SK-N-SH (cell line): ENCODE data around the gene SH3BP1. TPM values are rescaled to one million over a fixed set of nuclear protein-coding genes. Genes with fewer than 3 reads are reported as not detected.

Experiments
- CTCF ChIA-PET: fragments of 300-600, 350-600 bp; formaldehyde crosslinking; extraction: SDS; loops from one replicate; lab custom pipeline; 2021; lab: Yijun Ruan, JAX
- POLR2A ChIA-PET: fragments of 350-600 bp; sonication (Branson Sonifier 250); formaldehyde crosslinking; extraction: SDS; loops from one replicate; lab custom pipeline; 2020; ENCODE audit warnings: antibody characterized with exemption, inconsistent platforms; lab: Yijun Ruan, JAX
- DNase-seq: peaks from one replicate; pipeline ENCODE4 v3.0.0; 2012
- H2AFZ ChIP-seq: fragments of 200-600 bp; sonication (generic); 2 replicates; pipeline ENCODE4 v1.8.1; 2016; ENCODE audit warnings: antibody characterized with exemption, mild to moderate bottlenecking, low read depth
- H3F3A ChIP-seq: fragments of 200-600 bp; sonication (generic); replicated peaks from 2 replicates; pipeline ENCODE3; 2016; ENCODE audit warnings: antibody characterized with exemption, mild to moderate bottlenecking; ENCODE audit not compliant: insufficient read depth
- H3K27ac ChIP-seq, 2 experiments: fragments of 200-500 bp in 1 of 2; fragments of 200-600 bp in 1 of 2; sonication (Bioruptor generic) in 1 of 2; sonication (generic), shearing (Covaris generic) in 1 of 2; 2 replicates each; pipeline versions ENCODE4 v1.5.1 to v1.6.1; 2014 to 2016; ENCODE audit warnings: low read depth in 2 of 2, inconsistent platforms in 1 of 2, low read length in 1 of 2, mild to moderate bottlenecking in 1 of 2, mixed read lengths in 1 of 2
- H3K27me3 ChIP-seq: fragments of 200-600 bp; sonication (generic), shearing (Covaris generic); 2 replicates; pipeline ENCODE4 v1.6.1; 2016; ENCODE audit warnings: mixed run types; ENCODE audit not compliant: insufficient read depth
- H3K36me3 ChIP-seq, 2 experiments: fragments of 200-500 bp in 1 of 2; fragments of 200-600 bp in 1 of 2; sonication (Bioruptor generic) in 1 of 2; sonication (generic) in 1 of 2; replicated peaks in 1 of 2; 2 replicates each; pipeline versions ENCODE3 to v1.5.1; 2014 to 2016; ENCODE audit warnings: low read length in 1 of 2, mild to moderate bottlenecking in 1 of 2; ENCODE audit not compliant: insufficient read depth in 2 of 2, control insufficient read depth in 1 of 2
- H3K4me1 ChIP-seq, 2 experiments: fragments of 200-500 bp in 1 of 2; fragments of 200-600 bp in 1 of 2; sonication (Bioruptor generic) in 1 of 2; sonication (generic), shearing (Covaris generic) in 1 of 2; 2 replicates each; pipeline versions ENCODE4 v1.5.1 to v1.6.1; 2014 to 2016; ENCODE audit warnings: low read depth in 1 of 2, low read length in 1 of 2, mixed run types in 1 of 2; ENCODE audit not compliant: insufficient read depth in 2 of 2, control insufficient read depth in 1 of 2
- H3K4me2 ChIP-seq: fragments of 200-600 bp; sonication (generic), shearing (Covaris generic); 2 replicates; pipeline ENCODE4 v1.6.1; 2017; ENCODE audit warnings: mixed run types
- H3K4me3 ChIP-seq, 2 experiments: fragments of 200-500 bp in 1 of 2; fragments of 200-600 bp in 1 of 2; sonication (Bioruptor generic) in 1 of 2; sonication (generic), shearing (Covaris generic) in 1 of 2; 2 replicates each; pipeline versions ENCODE4 v1.5.1 to v1.8.1; 2014 to 2016; ENCODE audit warnings: low read depth in 2 of 2, inconsistent platforms in 1 of 2, low read length in 1 of 2, mild to moderate bottlenecking in 1 of 2, mixed read lengths in 1 of 2, moderate library complexity in 1 of 2
- H3K79me2 ChIP-seq: fragments of 200-600 bp; sonication (generic); 2 replicates; pipeline ENCODE4 v1.8.1; 2017; ENCODE audit warnings: mild to moderate bottlenecking; ENCODE audit not compliant: insufficient read depth
- H3K9ac ChIP-seq: fragments of 200-600 bp; sonication (generic); 2 replicates; pipeline ENCODE4 v1.6.1; 2017; ENCODE audit warnings: mixed run types
- H3K9me2 ChIP-seq: fragments of 200-600 bp; sonication (generic); 2 replicates; pipeline ENCODE4 v1.6.1; 2017; ENCODE audit warnings: mixed run types
- H3K9me3 ChIP-seq: fragments of 200-600 bp; sonication (generic); 2 replicates; pipeline ENCODE4 v1.6.1; 2017; ENCODE audit warnings: mixed run types, mild to moderate bottlenecking, moderate library complexity
- H4K20me1 ChIP-seq: fragments of 200-600 bp; sonication (generic); 2 replicates; pipeline ENCODE4 v1.6.1; 2017; ENCODE audit warnings: mild to moderate bottlenecking, mixed run types; ENCODE audit not compliant: insufficient read depth
- CHD2 ChIP-seq: fragments of 150-350 bp; IDR thresholded peaks from 2 replicates; pipeline ENCODE4 v1.6.1; 2018; ENCODE audit warnings: low read length; ENCODE audit not compliant: partially characterized antibody
- ELF1 ChIP-seq: IDR thresholded peaks from 2 replicates; pipeline ENCODE4 v1.4.0; 2012
- MAX ChIP-seq: IDR thresholded peaks from 2 replicates; pipeline ENCODE4 v1.4.0; 2012; ENCODE audit warnings: low read depth
- REST ChIP-seq: IDR thresholded peaks from 2 replicates; pipeline ENCODE4 v1.6.1; 2012; ENCODE audit warnings: mild to moderate bottlenecking, low read depth, low read length, moderate library complexity
- RFX5 ChIP-seq: IDR thresholded peaks from 2 replicates; pipeline ENCODE4 v1.6.1; 2012; ENCODE audit warnings: mild to moderate bottlenecking, improper control_type of control experiment, low read length
- SMC3 ChIP-seq: IDR thresholded peaks from 2 replicates; pipeline ENCODE4 v1.6.1; 2012; ENCODE audit warnings: low read depth, low read length, improper control_type of control experiment
- TEAD4 ChIP-seq: IDR thresholded peaks from 2 replicates; pipeline ENCODE4 v1.4.0; 2012; ENCODE audit warnings: mild to moderate bottlenecking, borderline replicate concordance; ENCODE audit not compliant: insufficient read depth
- USF1 ChIP-seq: IDR thresholded peaks from 2 replicates; pipeline ENCODE4 v1.4.0; 2012; ENCODE audit warnings: low read depth, borderline replicate concordance
- ZBTB33 ChIP-seq: IDR thresholded peaks from 2 replicates; pipeline ENCODE4 v1.4.0; 2012; ENCODE audit warnings: low read depth, borderline replicate concordance
- WGBS: methylation state at CpG from one replicate; pipeline ENCODE4 v1.1.6; 2017; ENCODE audit warnings: low lambda C conversion rate; 5-methylcytosine and 5-hydroxymethylcytosine counted together
- polyA plus RNA-seq, 3 experiments: library from polyadenylated mRNA; depleted of rRNA; stranded (reverse); fragments of >200 nt; gene quantifications; 2 replicates each; pipeline ENCODE4 v1.2.3, GENCODE V29; 2012

SH3BP1 gene
- polyA plus RNA-seq, 1 of the 3 experiments (the other 2 are of a cell fraction) = 8.9 TPM

GRCh38 chr22:37616201-37617083 is 23.0 kb upstream of the SH3BP1 start:
- H3K4me2 ChIP-seq = no peak overlapping the region
- no peak overlapping the region for H3K4me3 ChIP-seq
- DNase-seq = no peak
- H3K36me3 ChIP-seq = peaks cover 0 to 30% of the 10 kb centered on the region in 2 experiments
- H4K20me1 ChIP-seq = no peaks in the 10 kb centered on the region
- POLR2A ChIA-PET = interaction anchor here (1.3 kb wide), 1 partner anchor 8 kb away, joined by 3 read pairs; no protein-coding TSS in a partner anchor
- H2AFZ ChIP-seq = no peak overlapping the region
- no peaks in the 10 kb centered on the region for H3K9me2 ChIP-seq
- no peaks in the 10 kb centered on the region for H3K27me3 ChIP-seq
- no peaks in the 10 kb centered on the region for H3F3A ChIP-seq
- 95% methylated on average over 20 of the region's 27 CpGs for WGBS
- peaks cover 10% of the 10 kb centered on the region for H3K79me2 ChIP-seq
- CTCF ChIA-PET = interaction anchor here (1.0 to 34.3 kb wide), 6 partner anchors 9 to 53 kb away, joined by 3 to 898 read pairs (median 6); partner anchors contain the start of genes LGALS1, NOL12 and PDXP
- no peak overlapping the region for H3K27ac ChIP-seq
- no peaks in the 10 kb centered on the region for H3K9me3 ChIP-seq
- TF ChIP-seq TEAD4 (no peak), ZBTB33 (no peak), MAX (no peak), ELF1 (no peak), USF1 (no peak), SMC3 (no peak), RFX5 (no peak), REST (no peak), CHD2 (no peak)
- peaks cover 0 to 2% of the 10 kb centered on the region in 2 experiments; a peak in 1 of 4 replicates for H3K4me1 ChIP-seq
- H3K9ac ChIP-seq = no peak overlapping the region
